BLaER1 treated with 17β-estradiol and CSF1 and Interleukin-3, amounts not matched to agents 10 nM and 100 nM (cell line): ENCODE measurements around the gene PGAP1.

Experiments used
- H3K27ac ChIP-seq, 11 experiments: shearing (Covaris generic); formaldehyde crosslinking; 2 replicates each; pipeline ENCODE4 v1.8.1; 2022
- H3K27me3 ChIP-seq, 11 experiments: shearing (Covaris generic); formaldehyde crosslinking; 2 replicates each; pipeline ENCODE4 v1.8.1; 2022
- H3K36me3 ChIP-seq, 11 experiments: shearing (Covaris generic); formaldehyde crosslinking; 2 replicates each; pipeline ENCODE4 v1.8.1; 2022
- H3K4me1 ChIP-seq, 10 experiments: shearing (Covaris generic); formaldehyde crosslinking; 2 replicates each; pipeline ENCODE4 v1.8.1; 2022
- H3K4me2 ChIP-seq, 11 experiments: shearing (Covaris generic); formaldehyde crosslinking; 2 replicates each; pipeline ENCODE4 v1.8.1; 2022
- H3K4me3 ChIP-seq, 10 experiments: shearing (Covaris generic); formaldehyde crosslinking; 2 replicates each; pipeline ENCODE4 v1.8.1; 2022
- H3K9ac ChIP-seq, 11 experiments: shearing (Covaris generic); formaldehyde crosslinking; 2 replicates each; pipeline ENCODE4 v1.8.1; 2022
- H3K9me3 ChIP-seq, 11 experiments: shearing (Covaris generic); formaldehyde crosslinking; replicated peaks in 1 of 11; 2 replicates each; pipeline ENCODE4 v1.8.1; 2022
- H4K20me1 ChIP-seq, 11 experiments: shearing (Covaris generic); formaldehyde crosslinking; 2 replicates each; pipeline ENCODE4 v1.8.1; 2022
- Cebpa-rat ChIP-seq, 11 experiments: shearing (Covaris generic); IDR thresholded peaks; 2 replicates each; pipeline ENCODE4 v1.8.1; 2022

Gene PGAP1, protein sequence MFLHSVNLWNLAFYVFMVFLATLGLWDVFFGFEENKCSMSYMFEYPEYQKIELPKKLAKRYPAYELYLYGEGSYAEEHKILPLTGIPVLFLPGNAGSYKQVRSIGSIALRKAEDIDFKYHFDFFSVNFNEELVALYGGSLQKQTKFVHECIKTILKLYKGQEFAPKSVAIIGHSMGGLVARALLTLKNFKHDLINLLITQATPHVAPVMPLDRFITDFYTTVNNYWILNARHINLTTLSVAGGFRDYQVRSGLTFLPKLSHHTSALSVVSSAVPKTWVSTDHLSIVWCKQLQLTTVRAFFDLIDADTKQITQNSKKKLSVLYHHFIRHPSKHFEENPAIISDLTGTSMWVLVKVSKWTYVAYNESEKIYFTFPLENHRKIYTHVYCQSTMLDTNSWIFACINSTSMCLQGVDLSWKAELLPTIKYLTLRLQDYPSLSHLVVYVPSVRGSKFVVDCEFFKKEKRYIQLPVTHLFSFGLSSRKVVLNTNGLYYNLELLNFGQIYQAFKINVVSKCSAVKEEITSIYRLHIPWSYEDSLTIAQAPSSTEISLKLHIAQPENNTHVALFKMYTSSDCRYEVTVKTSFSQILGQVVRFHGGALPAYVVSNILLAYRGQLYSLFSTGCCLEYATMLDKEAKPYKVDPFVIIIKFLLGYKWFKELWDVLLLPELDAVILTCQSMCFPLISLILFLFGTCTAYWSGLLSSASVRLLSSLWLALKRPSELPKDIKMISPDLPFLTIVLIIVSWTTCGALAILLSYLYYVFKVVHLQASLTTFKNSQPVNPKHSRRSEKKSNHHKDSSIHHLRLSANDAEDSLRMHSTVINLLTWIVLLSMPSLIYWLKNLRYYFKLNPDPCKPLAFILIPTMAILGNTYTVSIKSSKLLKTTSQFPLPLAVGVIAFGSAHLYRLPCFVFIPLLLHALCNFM

DNA sequence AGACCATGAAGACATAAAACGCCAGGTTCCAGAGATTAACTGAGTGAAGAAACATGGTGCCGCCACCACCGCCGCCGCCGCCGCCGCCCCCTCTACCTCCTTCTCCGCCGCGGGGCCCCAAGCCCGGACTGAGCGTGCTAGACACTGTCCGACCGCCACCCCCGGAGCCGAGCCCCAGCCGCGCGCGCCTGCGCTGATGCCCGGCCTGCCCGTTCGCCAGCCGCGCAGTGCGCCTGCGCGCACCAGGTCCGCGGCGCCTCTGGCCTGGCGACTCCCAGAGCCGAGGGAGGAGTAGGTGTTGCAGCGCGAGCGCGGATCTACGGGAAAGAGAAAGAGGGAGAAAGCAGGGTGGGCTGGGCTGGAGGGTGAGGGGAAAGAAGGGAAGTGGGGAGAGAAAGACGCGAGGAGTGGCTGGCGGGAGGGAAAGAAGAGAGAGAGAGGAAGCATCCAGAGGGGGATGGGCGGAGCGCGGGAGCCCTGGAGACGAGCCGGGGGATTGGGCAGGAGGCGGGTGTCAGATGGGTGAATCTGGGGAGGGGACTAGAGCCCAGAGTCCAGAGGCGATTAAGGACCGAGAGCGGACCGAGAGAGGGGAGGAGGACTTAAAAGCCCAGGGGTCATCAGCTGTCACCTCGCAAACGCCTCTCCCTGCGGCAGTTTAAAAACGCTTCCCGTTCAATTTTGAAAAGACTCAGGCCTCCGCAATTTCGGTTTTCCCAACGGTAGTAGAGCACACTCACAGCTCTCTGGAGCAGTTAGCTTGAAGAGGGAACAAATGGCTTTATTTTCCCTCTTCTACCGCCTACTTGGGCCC, at the start of gene PGAP1:
Gene PGAP1, minus strand, starts transcription at position 146 of the 814 bp plus-strand sequence. Its CDS starts 91 bp downstream, at position 55.
- no peaks in the 10 kb centered on the region for H3K9me3 ChIP-seq
- peak within 1 kb of the TSS; percentile 20 to 84 (median 74); a peak in 21 of 22 replicates for H3K27ac ChIP-seq
- H3K4me1 ChIP-seq = peaks cover 15 to 24% (median 20%) of the 10 kb centered on the region in 10 experiments; a peak in 19 of 20 replicates
- no peaks in the 10 kb centered on the region for H4K20me1 ChIP-seq
- H3K4me2 ChIP-seq = peak within 1 kb of the TSS; percentile 79 to 99 (median 94)
- no peaks in the 10 kb centered on the region for H3K36me3 ChIP-seq
- peak within 1 kb of the TSS; percentile 73 to 84 (median 80) for H3K9ac ChIP-seq
- H3K27me3 ChIP-seq = peaks cover 6 to 20% (median 13%) of the 10 kb centered on the region in 11 experiments; a peak in 18 of 22 replicates
- peak within 1 kb of the TSS; percentile 71 to 93 (median 78) for H3K4me3 ChIP-seq
- TF ChIP-seq Cebpa-rat (IDR thresholded peaks at IDR 0.05) = no peak

DNA sequence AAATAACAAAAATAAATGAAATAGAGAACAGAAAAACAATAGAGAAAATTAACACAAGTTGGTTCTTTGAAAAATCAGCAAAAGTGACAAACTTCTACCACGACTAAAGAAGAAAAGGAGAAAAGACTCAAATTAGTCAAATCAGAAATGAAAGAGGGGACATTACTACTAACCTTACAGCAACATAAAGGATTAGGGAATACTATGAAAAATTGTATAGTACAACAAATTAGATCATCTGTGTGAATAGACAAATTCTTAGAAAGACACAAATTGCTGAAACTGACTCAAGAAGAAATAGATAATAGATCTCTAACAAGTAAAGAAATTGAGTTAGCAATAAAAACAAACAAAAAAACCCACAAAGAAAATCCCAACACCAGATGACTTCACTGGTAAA, 48.5 kb upstream of the PGAP1 start:
- H3K9ac ChIP-seq = no peak overlapping the region
- no peaks in the 10 kb centered on the region for H3K27me3 ChIP-seq
- H4K20me1 ChIP-seq = no peaks in the 10 kb centered on the region
- no peaks in the 10 kb centered on the region for H3K9me3 ChIP-seq
- no peaks in the 10 kb centered on the region for H3K4me1 ChIP-seq
- H3K4me2 ChIP-seq = no peak overlapping the region
- no peaks in the 10 kb centered on the region for H3K36me3 ChIP-seq
- no peak for TF ChIP-seq Cebpa-rat (IDR thresholded peaks at IDR 0.05)
- no peak overlapping the region for H3K4me3 ChIP-seq
- no peak overlapping the region for H3K27ac ChIP-seq

GRCh38 chr2:196971574-196972279, 45.2 kb upstream of the PGAP1 start:
- Histone ChIP-seq H3K27ac (no peak overlapping the region), H3K36me3 (no peaks in the 10 kb centered on the region), H3K4me2 (no peak overlapping the region), H3K4me1 (no peaks in the 10 kb centered on the region), H3K4me3 (no peak overlapping the region), H3K9ac (no peak overlapping the region), H4K20me1 (no peaks in the 10 kb centered on the region), H3K27me3 (no peaks in the 10 kb centered on the region), H3K9me3 (no peaks in the 10 kb centered on the region)
- TF ChIP-seq Cebpa-rat (IDR thresholded peaks at IDR 0.05) = no peak

DNA sequence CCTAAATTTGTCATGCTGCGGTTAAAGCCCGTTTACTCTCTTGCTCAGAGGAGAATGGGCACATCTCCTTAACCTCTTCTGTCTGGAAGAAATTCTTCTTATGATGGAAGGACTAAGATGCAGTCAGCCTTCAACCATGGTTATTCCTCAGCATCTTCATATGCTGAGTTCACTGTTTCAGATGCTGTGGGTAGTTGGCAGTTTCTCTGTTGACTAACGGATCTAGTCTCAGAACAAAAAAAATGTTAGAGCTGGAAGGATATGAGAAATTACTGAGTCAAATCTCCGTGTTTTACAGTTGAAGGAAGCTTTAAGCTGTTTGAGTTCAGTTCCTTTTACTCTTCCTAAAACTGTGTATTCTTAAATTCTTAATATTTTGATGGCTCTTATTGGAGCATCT, 43.6 kb upstream of the PGAP1 start:
- Histone ChIP-seq H3K27me3 (no peaks in the 10 kb centered on the region), H3K4me1 (no peaks in the 10 kb centered on the region), H3K4me3 (no peak overlapping the region), H3K4me2 (no peak overlapping the region), H3K36me3 (no peaks in the 10 kb centered on the region), H3K9me3 (no peaks in the 10 kb centered on the region), H3K9ac (no peak overlapping the region), H3K27ac (no peak overlapping the region), H4K20me1 (no peaks in the 10 kb centered on the region)
- no peak for TF ChIP-seq Cebpa-rat (IDR thresholded peaks at IDR 0.05)

DNA sequence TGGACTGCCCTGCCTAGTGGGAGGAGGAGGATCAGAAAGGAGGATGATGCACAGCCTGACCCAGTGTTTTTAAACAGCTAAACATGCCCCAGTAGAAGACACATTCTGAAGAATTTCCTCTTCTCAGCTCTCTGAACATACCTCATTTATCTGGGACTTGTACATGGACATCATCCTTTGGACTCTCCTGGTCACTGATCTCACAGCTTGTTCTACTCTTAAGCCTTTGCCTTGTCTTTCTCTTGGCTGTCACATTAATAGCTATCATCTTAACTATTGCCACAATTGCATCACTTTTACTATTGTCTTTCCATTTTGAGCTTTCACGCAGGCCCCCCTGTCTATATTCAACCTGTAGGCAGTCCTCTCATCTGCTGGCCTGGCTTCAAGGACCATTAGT, 42.0 kb upstream of the PGAP1 start:
- TF ChIP-seq Cebpa-rat (IDR thresholded peaks at IDR 0.05) = no peak
- H3K27me3 ChIP-seq = no peaks in the 10 kb centered on the region
- no peaks in the 10 kb centered on the region for H3K36me3 ChIP-seq
- H3K4me2 ChIP-seq = no peak overlapping the region
- H3K9ac ChIP-seq = no peak overlapping the region
- H3K4me1 ChIP-seq = no peaks in the 10 kb centered on the region
- H3K27ac ChIP-seq = no peak overlapping the region
- H3K9me3 ChIP-seq = no peaks in the 10 kb centered on the region
- no peaks in the 10 kb centered on the region for H4K20me1 ChIP-seq
- no peak overlapping the region for H3K4me3 ChIP-seq

GRCh38 chr2:196967775-196968174, 41.3 kb upstream of the PGAP1 start:
- Histone ChIP-seq H3K4me3 (no peak overlapping the region), H3K27ac (no peak overlapping the region), H3K9ac (no peak overlapping the region), H3K27me3 (no peaks in the 10 kb centered on the region), H3K36me3 (no peaks in the 10 kb centered on the region), H4K20me1 (no peaks in the 10 kb centered on the region), H3K9me3 (no peaks in the 10 kb centered on the region), H3K4me2 (no peak overlapping the region), H3K4me1 (peaks cover 0 to 6% (median 0%) of the 10 kb centered on the region in 10 experiments; a peak in 5 of 20 replicates)
- no peak for TF ChIP-seq Cebpa-rat (IDR thresholded peaks at IDR 0.05)

DNA sequence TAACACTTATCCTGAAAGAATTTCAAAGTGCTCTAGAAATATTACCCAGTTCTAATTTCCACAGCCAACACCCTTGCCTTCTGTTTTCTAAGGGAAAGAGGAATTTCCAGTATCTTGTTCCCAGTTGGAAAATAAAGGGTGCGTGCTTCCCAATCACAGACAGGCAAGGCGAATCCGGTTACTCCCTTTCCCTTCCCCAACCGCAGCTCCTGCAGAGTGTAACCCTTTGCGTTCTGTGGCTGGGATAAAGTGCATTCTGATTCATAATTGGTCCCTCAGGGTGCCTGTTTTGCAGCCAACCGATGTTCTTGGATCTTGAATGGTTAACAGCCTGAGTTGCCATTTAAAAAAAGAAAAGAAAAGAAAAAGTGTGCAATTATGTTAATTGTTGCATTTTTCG, 40.6 kb upstream of the PGAP1 start:
- no peaks in the 10 kb centered on the region for H3K9me3 ChIP-seq
- H4K20me1 ChIP-seq = no peaks in the 10 kb centered on the region
- no peak for TF ChIP-seq Cebpa-rat (IDR thresholded peaks at IDR 0.05)
- H3K9ac ChIP-seq = no peak overlapping the region
- H3K27me3 ChIP-seq = no peaks in the 10 kb centered on the region
- H3K27ac ChIP-seq = no peak overlapping the region
- H3K4me1 ChIP-seq = peaks cover 0 to 6% (median 0%) of the 10 kb centered on the region in 10 experiments; a peak in 5 of 20 replicates
- H3K36me3 ChIP-seq = no peaks in the 10 kb centered on the region
- H3K4me2 ChIP-seq = no peak overlapping the region
- no peak overlapping the region for H3K4me3 ChIP-seq

GRCh38 chr2:196966061-196966460, 39.6 kb upstream of the PGAP1 start:
- Histone ChIP-seq H3K36me3 (no peaks in the 10 kb centered on the region), H3K27ac (no peak overlapping the region), H3K9me3 (no peaks in the 10 kb centered on the region), H3K4me2 (no peak overlapping the region), H3K9ac (no peak overlapping the region), H3K4me1 (peaks cover 0 to 6% (median 0%) of the 10 kb centered on the region in 10 experiments; a peak in 5 of 20 replicates), H3K27me3 (no peaks in the 10 kb centered on the region), H4K20me1 (no peaks in the 10 kb centered on the region), H3K4me3 (no peak overlapping the region)
- TF ChIP-seq Cebpa-rat (IDR thresholded peaks at IDR 0.05) = no peak
